Activated gamma-delta T cell treated with anti-CD3 and anti-CD28 coated beads, Interleukin-2, amount 50 U/mL, for 16 hours (primary cell): ENCODE data around the gene DNAH1.
"Not testable (repeated sequence)": the region's sequence is repeated elsewhere in the genome, so short reads cannot be mapped to it uniquely, and the experiment has no call there.

Experiments
- DNase-seq: peaks from one replicate; pipeline ENCODE4 v3.0.0-alpha.2; 2020; ENCODE audit warnings: low read depth

The DNAH1 gene

GRCh38 chr3:52315977-52316764 lies at the start of gene DNAH1:
Gene DNAH1 (plus strand): TSS chr3:52316319. CDS start chr3:52322443, 6,124 bp downstream.
- DNase-seq = no peak

- no peak for DNase-seq
These were observed 48.1 kb upstream of the DNAH1 start for GRCh38 chr3:52268036-52268435.

- no peak for DNase-seq
These were observed 46.3 kb upstream of the DNAH1 start for GRCh38 chr3:52269776-52270175.

DNA sequence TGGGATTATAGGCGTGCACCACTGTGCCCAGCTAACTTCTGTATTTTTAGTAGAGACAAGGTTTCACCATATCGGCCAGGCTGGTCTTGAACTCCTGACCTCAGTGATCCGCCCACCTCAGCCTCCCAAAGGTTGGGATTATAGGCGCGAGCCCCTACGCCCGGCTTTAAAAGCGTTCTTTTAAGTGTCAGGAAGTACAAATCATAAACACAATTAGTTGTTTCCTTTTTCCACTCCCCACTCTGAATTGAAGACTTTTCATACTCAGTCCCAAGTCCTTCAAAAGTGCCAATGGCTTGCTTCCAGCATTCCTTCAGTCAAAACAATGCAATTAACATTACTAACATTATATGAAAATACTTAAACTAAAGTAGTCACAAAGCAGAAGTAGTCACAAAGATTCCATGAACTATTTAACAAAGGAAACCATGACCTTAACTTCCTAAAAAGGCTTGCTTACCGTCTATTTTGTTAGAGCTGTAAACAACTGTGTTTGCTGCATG lies 45.8 kb upstream of the DNAH1 start:
- no peak for DNase-seq

- not testable (repeated sequence) for DNase-seq
These were observed 43.9 kb upstream of the DNAH1 start for GRCh38 chr3:52272172-52272571.

- no peak for DNase-seq
These were observed 43.3 kb upstream of the DNAH1 start for GRCh38 chr3:52272831-52273230.

DNA sequence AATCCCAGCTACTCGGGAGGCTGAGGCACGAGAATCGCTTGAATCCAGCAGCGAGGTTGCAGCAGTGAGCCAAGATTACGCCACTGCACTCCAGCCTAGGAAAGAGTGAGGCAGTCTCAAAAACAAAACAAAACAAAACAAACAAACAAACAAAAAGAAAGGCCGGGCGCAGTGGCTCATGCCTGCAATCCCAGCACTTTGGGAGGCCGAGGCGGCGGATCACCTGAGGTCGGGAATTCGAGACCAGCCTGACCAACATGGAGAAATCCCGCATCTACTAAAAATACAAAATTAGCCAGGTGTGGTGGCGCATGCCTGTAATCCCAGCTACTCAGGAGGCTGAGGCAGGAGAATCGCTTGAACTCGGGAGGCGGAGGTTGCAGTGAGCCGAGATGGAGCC lies 41.3 kb upstream of the DNAH1 start:
- not testable (repeated sequence) for DNase-seq

DNA sequence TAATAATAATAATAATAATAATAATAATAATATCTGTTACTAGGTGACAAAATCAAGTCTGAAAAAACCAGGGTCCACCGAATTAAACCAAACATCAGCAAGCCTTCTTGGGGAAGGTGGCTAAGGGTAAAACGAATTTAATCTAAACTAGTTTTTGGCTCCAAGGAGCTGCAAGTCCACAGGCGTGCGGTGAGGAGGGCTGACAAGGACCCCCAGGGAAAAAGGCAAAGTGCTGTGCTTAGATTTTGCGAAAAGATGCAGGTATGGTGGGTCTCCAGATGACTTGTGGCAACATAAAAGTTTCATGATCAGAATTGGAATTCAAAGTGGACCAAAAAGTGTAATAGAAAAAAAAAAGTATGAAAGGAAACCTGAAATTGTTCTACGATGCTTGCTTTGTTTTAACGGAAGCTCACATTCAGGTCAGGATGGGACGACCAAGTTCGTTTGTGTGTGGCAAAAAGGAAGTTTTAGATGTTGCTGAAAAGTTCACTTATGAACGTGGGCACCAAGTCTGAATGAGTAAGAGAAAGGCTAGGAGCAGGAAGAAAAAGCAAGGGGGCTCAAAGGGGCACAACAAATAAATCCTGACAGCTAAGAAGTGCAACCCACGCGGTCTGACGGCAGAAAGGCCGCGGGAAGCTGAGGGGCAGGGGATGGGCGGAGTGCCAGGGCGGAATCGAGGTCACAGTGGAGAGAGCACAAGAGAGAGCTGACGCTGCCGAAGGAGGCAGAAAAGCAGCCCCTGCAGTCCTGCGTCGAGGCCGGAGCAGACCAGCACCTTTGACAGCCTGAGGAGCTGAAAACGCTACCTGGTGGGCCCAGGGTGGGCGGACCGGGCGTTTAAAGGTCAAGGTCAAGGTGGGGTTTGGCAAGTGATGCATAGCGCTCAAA lies 38.8 kb upstream of the DNAH1 start:
- DNase-seq = peak; percentile 70

- peak; percentile 53 for DNase-seq
These were observed 38.1 kb upstream of the DNAH1 start for GRCh38 chr3:52277972-52278509.

GRCh38 chr3:52278510-52279069 lies 37.5 kb upstream of the DNAH1 start, which contains the start of gene WDR82:
Gene WDR82 (minus strand): TSS chr3:52278649. CDS start chr3:52278361, 288 bp downstream.
- DNase-seq = peak; percentile 96

DNA sequence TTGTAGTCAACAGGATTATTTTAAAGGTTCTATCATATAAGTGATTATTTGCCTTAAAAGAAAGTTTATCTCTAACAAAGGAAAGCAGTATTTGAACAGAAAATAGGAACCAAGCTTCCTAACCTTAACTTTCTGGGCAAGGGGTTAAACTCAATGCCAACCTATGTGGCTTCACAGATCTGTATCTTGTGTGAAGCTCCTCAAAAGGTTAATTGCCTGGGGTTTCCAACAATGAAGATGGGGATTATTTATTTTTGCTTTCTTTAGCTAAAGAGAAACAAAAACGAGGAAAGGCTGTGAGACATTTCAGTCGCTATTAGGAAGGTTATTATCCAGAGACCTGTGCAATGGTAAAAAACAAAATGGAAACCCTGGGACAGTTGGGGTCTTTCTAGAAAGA lies 36.5 kb upstream of the DNAH1 start:
- no peak for DNase-seq

DNA sequence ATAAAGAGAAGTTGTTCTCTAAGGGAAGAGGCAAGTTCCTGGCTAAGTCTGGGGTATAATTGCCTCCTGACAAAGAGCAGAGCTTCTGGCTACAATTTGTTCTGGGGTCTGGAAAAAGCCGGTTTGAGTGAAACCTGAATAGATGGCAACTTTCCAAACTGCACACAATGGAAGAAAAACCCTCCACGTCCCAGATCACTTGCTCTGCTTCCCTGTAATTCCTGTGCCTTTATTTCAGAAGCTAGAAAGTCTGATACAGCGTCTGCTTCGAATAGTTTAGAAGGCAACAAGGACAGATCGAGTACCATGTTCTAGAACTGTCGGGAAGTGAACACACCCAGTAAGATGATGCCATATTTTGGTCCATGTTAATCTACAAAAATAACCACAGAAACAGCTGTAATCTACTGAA lies 36.1 kb upstream of the DNAH1 start:
- no peak for DNase-seq

DNA sequence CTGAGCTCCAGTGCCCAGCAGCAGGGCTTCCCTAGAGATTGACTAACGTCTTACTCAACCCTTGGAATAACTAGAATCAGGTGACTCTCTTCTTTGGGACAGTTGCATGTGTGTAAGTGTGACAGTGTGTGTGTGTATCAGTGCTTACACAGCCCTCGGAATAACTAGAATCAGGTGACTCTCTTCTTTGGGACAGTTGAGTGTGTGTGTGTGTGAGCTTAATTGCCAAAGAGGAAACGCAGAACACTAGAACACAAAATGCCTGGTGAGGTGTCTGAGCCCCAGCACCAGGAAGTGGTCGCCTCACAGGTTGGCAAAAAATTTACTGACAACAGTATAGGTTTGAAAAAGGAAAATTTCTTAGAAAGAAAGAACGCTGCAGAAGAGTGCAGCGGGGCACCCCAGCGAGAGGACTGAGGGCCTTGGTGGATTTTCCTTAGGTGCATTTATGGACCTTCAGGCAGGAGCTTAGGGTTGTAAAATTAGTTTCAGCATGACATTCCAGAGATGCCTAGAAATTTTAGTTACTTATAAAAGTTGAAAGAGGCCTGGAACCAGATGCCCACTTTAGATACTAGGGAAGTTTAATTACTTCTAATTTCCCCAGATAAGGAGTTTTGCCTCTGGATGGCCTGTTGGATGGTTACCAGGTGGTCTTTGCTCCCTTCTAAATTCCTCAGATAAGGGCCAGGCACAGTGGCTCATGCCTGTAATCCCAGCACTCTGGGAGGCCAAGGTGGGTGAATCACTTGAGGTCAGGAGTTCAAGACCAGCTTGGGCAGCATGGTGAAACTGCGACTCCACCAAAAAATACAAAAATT lies 33.9 kb upstream of the DNAH1 start:
- peak; percentile 19 for DNase-seq

GRCh38 chr3:52283306-52283705 lies 32.8 kb upstream of the DNAH1 start:
- no peak for DNase-seq

- not testable (repeated sequence) for DNase-seq
These were observed 32.1 kb upstream of the DNAH1 start for GRCh38 chr3:52284051-52284450.

DNA sequence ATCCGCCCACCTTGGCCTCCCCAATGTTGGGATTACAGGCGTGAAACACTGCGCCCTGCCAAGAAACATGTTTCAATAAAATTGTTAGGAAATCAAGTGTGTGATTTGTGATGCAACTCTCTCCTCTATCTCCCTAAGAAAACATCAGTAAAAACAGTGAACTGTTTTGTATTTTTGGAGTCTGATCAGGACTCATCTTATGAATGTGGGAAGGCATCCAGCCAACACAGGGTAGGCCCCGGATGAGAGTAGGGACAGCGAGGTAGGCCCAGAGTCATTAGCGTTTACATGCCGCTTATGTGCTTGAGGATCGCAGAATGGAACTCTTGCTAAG lies 29.4 kb upstream of the DNAH1 start:
- no peak for DNase-seq

DNA sequence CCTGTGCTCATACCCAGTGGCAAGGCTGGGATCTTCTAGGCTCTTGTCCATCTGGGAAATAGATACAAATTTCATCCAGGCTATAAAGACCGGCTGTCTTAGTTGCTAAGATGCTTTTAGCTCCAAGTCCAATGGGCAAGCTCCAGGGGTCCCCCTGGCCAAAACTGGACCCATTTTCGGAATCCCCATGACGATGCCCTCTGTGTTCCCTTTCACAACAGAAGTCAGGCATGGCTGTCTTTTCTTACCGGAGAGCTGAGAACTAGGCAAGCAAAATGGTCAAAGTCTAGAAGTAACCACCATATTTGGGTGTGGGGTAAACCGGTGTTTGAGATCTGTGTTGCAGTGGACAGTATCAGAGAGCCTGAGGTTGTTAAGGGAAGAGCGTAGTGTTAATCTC lies 27.4 kb upstream of the DNAH1 start:
- no peak for DNase-seq

DNA sequence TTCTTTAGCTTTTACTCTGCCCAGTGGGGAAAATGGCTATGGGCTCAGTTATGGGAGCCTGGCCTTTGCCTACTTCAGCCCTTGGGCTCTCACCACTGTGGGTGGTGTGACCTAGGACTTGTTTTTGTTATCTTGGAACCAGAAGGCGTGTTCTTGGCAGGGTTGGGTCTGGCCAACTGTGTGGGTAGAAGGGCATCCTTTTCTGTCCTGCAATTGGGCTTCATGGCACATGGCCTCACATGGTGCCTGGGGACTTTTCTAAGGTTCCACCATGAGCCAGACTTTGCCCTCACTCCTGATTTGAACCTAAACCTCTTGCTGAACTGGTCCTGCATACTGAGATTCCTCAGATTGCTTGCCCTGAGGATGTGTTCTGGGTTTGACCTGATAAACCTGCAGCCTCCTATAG lies 26.8 kb upstream of the DNAH1 start:
- DNase-seq = no peak

- no peak for DNase-seq
These were observed 26.1 kb upstream of the DNAH1 start for GRCh38 chr3:52289747-52290595.
